Psoas muscle (tissue), 8 donors: ENCODE data around the gene ALDH1A1. TPM values are rescaled to one million over a fixed set of nuclear protein-coding genes. Genes with fewer than 3 reads are reported as not detected.

ENCODE experiments used
- ATAC-seq, 4 donors: fragments of 200-7000 bp; cut with Tn5 transposase; one replicate each; pipeline ENCODE4 v1.9.1; 2020; ENCODE audit warnings: moderate library complexity in 3 of 4, mild to moderate bottlenecking in 2 of 4
- DNase-seq, 2 donors: peaks; one replicate each; pipeline ENCODE4 v3.0.0-alpha.2; 2020
- H3K27ac ChIP-seq: fragments of 200-600 bp; one replicate; pipeline ENCODE4 v1.8.0; 2022
- H3K27me3 ChIP-seq, 3 donors: fragments of 200-600 bp in 1 of 3; one replicate each; pipeline versions ENCODE4 v1.6.1 to v1.8.0; 2013 to 2022; ENCODE audit warnings: low read length in 2 of 3, mild to moderate bottlenecking in 2 of 3, moderate library complexity in 1 of 3; ENCODE audit not compliant: insufficient read depth in 3 of 3
- H3K36me3 ChIP-seq, 2 donors: fragments of 200-600 bp in 1 of 2; one replicate each; pipeline versions ENCODE4 v1.6.1 to v1.8.0; 2013 to 2022; ENCODE audit warnings: low read depth in 1 of 2, mild to moderate bottlenecking in 1 of 2, moderate library complexity in 1 of 2; ENCODE audit not compliant: insufficient read depth in 1 of 2
- H3K4me1 ChIP-seq: fragments of 200-600 bp; one replicate; pipeline ENCODE4 v1.8.0; 2022
- H3K4me3 ChIP-seq: fragments of 200-600 bp; one replicate; pipeline ENCODE4 v1.8.0; 2022; ENCODE audit warnings: mild to moderate bottlenecking
- H3K9me3 ChIP-seq: fragments of 200-600 bp; one replicate; pipeline ENCODE4 v1.8.0; 2022
- CTCF ChIP-seq: fragments of 200-600 bp; IDR thresholded peaks from one replicate; pipeline ENCODE4 v1.8.0; 2022; ENCODE audit warnings: antibody characterized with exemption
- WGBS, 3 donors: extraction: QIAGEN DNeasy Blood & Tissue Kit; methylation state at CpG; one replicate each; pipeline versions ENCODE4 v1.1.6 to v1.1.7; 2013; 5-methylcytosine and 5-hydroxymethylcytosine counted together
- intact Hi-C, 2 donors: fragments of 100-400 bp; cut with DNase I; formaldehyde crosslinking; loops; one replicate each; pipeline versions ENCODE4 v1.11.0 to v1.14.2; 2022
- polyA plus RNA-seq, 3 donors: library from polyadenylated mRNA; stranded (reverse); fragments of 200-250 nt; gene quantifications; one replicate each; pipeline ENCODE4 v1.2.3, GENCODE V29; 2013
- total RNA-seq, 4 donors: library from RNA; stranded (reverse); fragmentation: NEBNext Ultra II Directional in 2 of 4; extraction: Animal tissue kit (Norgen Biotek cat#: 25700) in 2 of 4; gene quantifications; one replicate each; pipeline versions ENCODE4 v1.2.1 to v1.2.4, GENCODE V29; 2021 to 2023
- donor health status: healthy with polysubstance abuse.
- donor health status: DM: no; HTN: no; CAD: no; lungs with moderate emphysema.
- donor health status: Bipolar disorder and iron deficiency.
- donor health status: healthy.
- donor health status: DM: yes; HTN: yes; CAD: no.
- donor health status: DM: no; HTN: no; CAD: no.
- donor health status: DM: no; HTN: no; CAD: no.
- donor health status: DM: yes; HTN: yes; CAD: no.

Gene ALDH1A1
- total and polyA plus RNA-seq, 7 donors: 7.0 to 57.0 (median 21.0) TPM

DNA sequence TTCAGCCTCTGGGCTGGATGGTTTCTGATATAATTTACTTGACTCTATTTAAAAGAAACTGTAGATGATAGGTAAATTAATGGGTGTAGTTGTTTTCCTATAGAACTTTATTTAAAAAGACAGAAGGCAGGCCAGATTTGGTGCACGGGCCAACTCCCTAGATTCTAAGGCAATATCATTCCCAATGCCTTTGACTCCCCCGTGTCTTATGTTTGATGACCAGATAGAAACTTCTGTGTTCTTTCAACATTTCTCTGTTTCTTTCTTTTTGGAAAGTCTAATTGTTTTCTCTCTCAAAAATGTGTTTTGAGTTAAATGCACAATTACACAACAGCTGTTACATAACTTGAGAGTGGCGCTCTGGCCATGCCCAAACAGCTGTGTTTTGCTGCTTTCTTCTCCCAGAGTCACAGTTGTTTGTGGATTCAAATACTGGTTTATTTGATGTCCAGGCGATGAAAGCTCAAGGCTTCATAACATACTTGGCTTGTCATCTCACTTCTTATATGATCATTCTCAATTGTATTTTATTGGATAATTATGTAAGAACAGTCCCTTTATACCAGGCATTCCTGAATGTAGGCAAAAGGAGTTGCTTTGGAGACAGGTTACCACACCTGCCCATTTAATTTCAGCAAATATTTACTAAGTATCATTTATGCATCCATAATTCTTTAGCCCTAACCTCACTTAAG lies 1.7 kb upstream of the ALDH1A1 start:
- WGBS, 3 donors: 51 to 69% (median 52%) methylated on average over 4 of the region's 4 CpGs
- Histone ChIP-seq H3K4me3 (no peak overlapping the region), H3K9me3 (no peaks in the 10 kb centered on the region), H3K27ac (peak overlapping the region; percentile 33), H3K4me1 (peaks cover 10% of the 10 kb centered on the region), H3K36me3 (no peaks in the 10 kb centered on the region), H3K27me3 (no peaks in the 10 kb centered on the region)
- intact Hi-C loops: loop anchor here in 1 of 2 donors (5.0 kb wide), 1 partner anchor 72 kb away; no protein-coding TSS in a partner anchor
- peak; percentile 30 to 48 (median 44) for ATAC-seq
- TF ChIP-seq CTCF: no peak
- peak; percentile 15 to 51 for DNase-seq

GRCh38 chr9:72952381-72952690 lies 517 bp downstream of the ALDH1A1 start:
- ATAC-seq (no peak), DNase-seq (no peak)
- 6 to 14% (median 9%) methylated on average over 3 of the region's 3 CpGs for WGBS, 3 donors
- no peak for TF ChIP-seq CTCF
- Histone ChIP-seq H3K9me3 (no peaks in the 10 kb centered on the region), H3K4me1 (peaks cover 21% of the 10 kb centered on the region), H3K4me3 (peak overlapping the region; percentile 55), H3K27ac (peak overlapping the region; percentile 71), H3K27me3 (no peaks in the 10 kb centered on the region), H3K36me3 (no peaks in the 10 kb centered on the region)
- intact Hi-C loops: loop anchor here in 1 of 2 donors (5.0 kb wide), 1 partner anchor 70 kb away; no protein-coding TSS in a partner anchor

- Histone ChIP-seq H3K4me3 (peak overlapping the region; percentile 55), H3K4me1 (peaks cover 21% of the 10 kb centered on the region), H3K36me3 (no peaks in the 10 kb centered on the region), H3K9me3 (no peaks in the 10 kb centered on the region), H3K27ac (peak overlapping the region; percentile 71), H3K27me3 (no peaks in the 10 kb centered on the region)
- WGBS, 3 donors: 6 to 19% (median 12%) methylated on average over 5 of the region's 5 CpGs
- ATAC-seq (peak in 1 of 4 donors; percentile 39), DNase-seq (no peak)
- TF ChIP-seq CTCF: no peak
- intact Hi-C loops: loop anchor here in 1 of 2 donors (5.0 kb wide), 1 partner anchor 69 kb away; no protein-coding TSS in a partner anchor
Observed at GRCh38 chr9:72951520-72952380, 1.1 kb downstream of the ALDH1A1 start.

DNA sequence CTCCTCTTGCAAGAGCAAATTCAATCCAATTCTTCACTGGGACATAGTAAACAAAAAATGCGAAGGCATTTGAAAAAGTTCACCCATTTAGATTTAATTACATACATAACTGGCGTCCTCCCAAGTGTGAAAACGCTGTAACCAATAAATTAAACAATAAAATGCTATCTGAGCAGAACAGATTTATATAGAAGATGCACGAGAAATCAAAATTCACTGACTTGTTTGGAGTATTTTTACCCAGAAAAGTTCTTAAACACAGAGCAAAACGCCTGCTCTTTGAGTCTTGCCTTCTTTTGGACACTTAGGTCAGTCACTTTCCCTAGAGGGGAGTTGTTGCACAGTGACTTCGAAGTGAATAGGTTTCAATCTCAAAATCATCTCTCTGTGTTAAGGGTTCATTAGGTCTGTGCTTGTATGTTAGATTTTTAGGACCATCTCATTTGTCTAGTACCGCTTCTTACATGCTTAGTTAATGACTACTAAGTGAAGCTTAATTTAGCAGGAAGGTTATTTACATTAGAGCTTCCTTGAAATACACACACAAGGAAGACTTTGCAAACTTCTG lies 1.9 kb downstream of the ALDH1A1 start:
- peaks cover 21% of the 10 kb centered on the region for H3K4me1 ChIP-seq
- WGBS, 3 donors: 19 to 31% (median 19%) methylated on average over 7 of the region's 7 CpGs
- DNase-seq (no peak), ATAC-seq (peak in 2 of 4 donors; percentile 36 to 54)
- intact Hi-C loops: loop anchor here in 1 of 2 donors (5.0 kb wide), 1 partner anchor 69 kb away; no protein-coding TSS in a partner anchor
- TF ChIP-seq CTCF: no peak
- H3K36me3 ChIP-seq: no peaks in the 10 kb centered on the region
- no peaks in the 10 kb centered on the region for H3K27me3 ChIP-seq
- peak overlapping the region; percentile 55 for H3K4me3 ChIP-seq
- peak overlapping the region; percentile 71 for H3K27ac ChIP-seq
- no peaks in the 10 kb centered on the region for H3K9me3 ChIP-seq
